Measurements from ENCODE around the gene DEPDC5. TPM values are rescaled to one million over a fixed set of nuclear protein-coding genes. Genes with fewer than 3 reads are reported as not detected.

The DEPDC5 gene
- total and polyA plus RNA-seq, 5 donors from 2014 or later, result 4.1 to 57.6 (median 9.7) TPM

DNA sequence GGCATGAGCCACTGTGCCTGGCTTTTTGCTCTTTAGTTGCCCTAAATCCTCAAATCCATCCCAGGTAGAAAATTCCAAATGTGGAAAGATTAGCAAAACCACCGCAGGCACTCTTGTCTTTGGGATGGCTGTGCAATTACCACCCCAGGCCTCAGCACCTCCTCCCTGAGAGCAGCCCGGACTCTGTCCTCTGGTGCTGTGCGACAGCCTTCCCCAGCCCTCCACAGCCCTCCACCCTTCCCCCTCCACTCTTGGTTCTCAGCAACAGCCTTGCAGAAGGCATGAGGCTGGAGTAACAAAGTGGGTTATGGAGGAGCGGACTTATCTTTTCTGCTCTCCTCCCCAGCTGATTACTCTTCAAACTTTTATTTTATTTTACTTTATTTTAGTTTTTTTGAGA is 145.8 kb downstream of the DEPDC5 start:
- DNase-seq (no peak), ATAC-seq (ENCODE audit: low read depth in 2 of 2) (no peak)
- no peak overlapping the region for H3K27ac Mint-ChIP-seq
- H3K27me3 Mint-ChIP-seq, result no peaks in the 10 kb centered on the region
- Histone ChIP-seq H3K27me3 (ENCODE audit: control insufficient read depth, insufficient read depth, low read length) (no peaks in the 10 kb centered on the region), H3K4me1 (ENCODE audit: control insufficient read depth, insufficient read depth, low read length, poor library complexity, severe bottlenecking) (no peaks in the 10 kb centered on the region), H3K27ac (ENCODE audit: insufficient read depth, low read length, poor library complexity, severe bottlenecking) (no peak overlapping the region), H3K4me3 (ENCODE audit: low read depth, low read length) (no peak overlapping the region), H3K36me3 (ENCODE audit: control insufficient read depth, insufficient read depth, low read length) (peaks cover 35% of the 10 kb centered on the region), H3K9me3 (ENCODE audit: control insufficient read depth in 2 of 2, low read length in 2 of 2) (no peaks in the 10 kb centered on the region)
- peaks cover 0 to 3% (median 0%) of the 10 kb centered on the region in 4 donors for H3K4me1 Mint-ChIP-seq
- H3K36me3 Mint-ChIP-seq, result peaks cover 27% of the 10 kb centered on the region
- no peak overlapping the region for H3K4me3 Mint-ChIP-seq
- H3K9me3 Mint-ChIP-seq, result no peaks in the 10 kb centered on the region

- Histone ChIP-seq H3K27me3 (ENCODE audit: control insufficient read depth, insufficient read depth, low read length) (no peaks in the 10 kb centered on the region), H3K27ac (ENCODE audit: insufficient read depth, low read length, poor library complexity, severe bottlenecking) (no peak overlapping the region), H3K36me3 (ENCODE audit: control insufficient read depth, insufficient read depth, low read length) (peaks cover 35% of the 10 kb centered on the region), H3K4me1 (ENCODE audit: control insufficient read depth, insufficient read depth, low read length, poor library complexity, severe bottlenecking) (no peaks in the 10 kb centered on the region), H3K9me3 (ENCODE audit: control insufficient read depth in 2 of 2, low read length in 2 of 2) (no peaks in the 10 kb centered on the region), H3K4me3 (ENCODE audit: low read depth, low read length) (no peak overlapping the region)
- ATAC-seq (ENCODE audit: low read depth in 2 of 2), result no peak
- H3K4me1 Mint-ChIP-seq, result peaks cover 0 to 3% (median 0%) of the 10 kb centered on the region in 4 donors
- no peak for DNase-seq
- no peaks in the 10 kb centered on the region for H3K27me3 Mint-ChIP-seq
- no peak overlapping the region for H3K4me3 Mint-ChIP-seq
- H3K27ac Mint-ChIP-seq, result peak overlapping the region in 1 of 3 donors; percentile 8
- H3K36me3 Mint-ChIP-seq, result peaks cover 42% of the 10 kb centered on the region
- H3K9me3 Mint-ChIP-seq, result no peaks in the 10 kb centered on the region
These were observed 147.7 kb downstream of the DEPDC5 start for GRCh38 chr22:31901388-31902137.

GRCh38 chr22:31904651-31905050 is 150.8 kb downstream of the DEPDC5 start:
- no peak overlapping the region for H3K4me3 Mint-ChIP-seq
- no peaks in the 10 kb centered on the region for H3K4me1 Mint-ChIP-seq
- H3K36me3 ChIP-seq (ENCODE audit: control insufficient read depth, insufficient read depth, low read length), result peaks cover 21% of the 10 kb centered on the region

DNA sequence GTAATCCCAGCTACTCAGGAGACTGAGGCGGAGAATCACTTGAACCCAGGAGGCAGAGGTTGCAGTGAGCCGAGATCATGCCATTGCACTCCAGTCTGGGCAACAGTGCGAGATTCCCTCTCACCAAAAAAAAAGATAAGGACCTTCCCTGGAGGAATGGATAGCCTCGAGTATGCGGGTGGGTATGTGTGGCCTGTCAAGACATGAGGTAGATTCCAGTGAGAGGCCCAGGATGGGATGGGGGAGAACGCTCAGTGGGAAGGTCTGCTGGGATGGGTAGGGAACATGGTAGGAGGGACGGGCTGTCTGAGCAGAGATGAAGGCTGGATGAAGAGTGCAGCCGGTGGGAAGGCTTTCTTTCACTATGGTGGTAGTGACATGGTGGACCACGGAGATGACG is 151.5 kb downstream of the DEPDC5 start:
- peak overlapping the region in 1 of 3 donors; percentile 32 for H3K27ac Mint-ChIP-seq
- no peaks in the 10 kb centered on the region for H3K4me1 ChIP-seq (ENCODE audit: control insufficient read depth, insufficient read depth, low read length, poor library complexity, severe bottlenecking)
- no peak overlapping the region for H3K27ac ChIP-seq (ENCODE audit: insufficient read depth, low read length, poor library complexity, severe bottlenecking)
- peaks cover 38% of the 10 kb centered on the region for H3K36me3 Mint-ChIP-seq
- H3K9me3 ChIP-seq (ENCODE audit: control insufficient read depth in 2 of 2, low read length in 2 of 2), result no peaks in the 10 kb centered on the region
- no peaks in the 10 kb centered on the region for H3K27me3 ChIP-seq (ENCODE audit: control insufficient read depth, insufficient read depth, low read length)
- DNase-seq (no peak), ATAC-seq (ENCODE audit: low read depth in 2 of 2) (no peak)
- H3K4me3 Mint-ChIP-seq, result no peak overlapping the region
- H3K9me3 Mint-ChIP-seq, result no peaks in the 10 kb centered on the region
- H3K4me1 Mint-ChIP-seq, result no peaks in the 10 kb centered on the region
- H3K4me3 ChIP-seq (ENCODE audit: low read depth, low read length), result no peak overlapping the region
- H3K36me3 ChIP-seq (ENCODE audit: control insufficient read depth, insufficient read depth, low read length), result peaks cover 24% of the 10 kb centered on the region
- H3K27me3 Mint-ChIP-seq, result no peaks in the 10 kb centered on the region

More at GRCh38 chr22:31904651-31905050, 150.8 kb downstream of the DEPDC5 start:
- no peak for DNase-seq
- Histone ChIP-seq H3K27me3 (ENCODE audit: control insufficient read depth, insufficient read depth, low read length) (no peaks in the 10 kb centered on the region), H3K9me3 (ENCODE audit: control insufficient read depth in 2 of 2, low read length in 2 of 2) (no peaks in the 10 kb centered on the region), H3K4me3 (ENCODE audit: low read depth, low read length) (no peak overlapping the region), H3K27ac (ENCODE audit: insufficient read depth, low read length, poor library complexity, severe bottlenecking) (no peak overlapping the region), H3K4me1 (ENCODE audit: control insufficient read depth, insufficient read depth, low read length, poor library complexity, severe bottlenecking) (no peaks in the 10 kb centered on the region)
- no peaks in the 10 kb centered on the region for H3K9me3 Mint-ChIP-seq
- peaks cover 38% of the 10 kb centered on the region for H3K36me3 Mint-ChIP-seq
- no peak for ATAC-seq (ENCODE audit: low read depth in 2 of 2)
- no peaks in the 10 kb centered on the region for H3K27me3 Mint-ChIP-seq
- H3K27ac Mint-ChIP-seq, result peak overlapping the region in 1 of 3 donors; percentile 41

DNA sequence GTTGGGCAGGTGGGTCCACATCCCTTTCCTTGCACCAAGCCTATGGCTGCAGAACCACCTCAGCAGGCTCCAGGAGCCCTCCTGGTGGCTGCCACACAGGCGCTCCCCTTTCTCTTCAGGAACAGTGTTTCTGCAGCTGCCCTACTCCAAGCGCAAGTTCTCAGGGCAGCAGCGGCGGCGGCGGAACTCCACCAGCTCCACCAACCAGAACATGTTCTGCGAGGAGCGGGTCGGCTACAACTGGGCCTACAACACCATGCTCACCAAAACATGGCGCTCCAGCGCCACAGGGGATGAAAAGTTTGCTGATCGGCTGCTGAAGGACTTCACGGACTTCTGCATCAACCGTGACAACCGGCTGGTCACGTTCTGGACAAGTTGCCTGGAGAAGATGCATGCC is 152.3 kb downstream of the DEPDC5 start:
- H3K4me3 Mint-ChIP-seq, result no peak overlapping the region
- Histone ChIP-seq H3K4me1 (ENCODE audit: control insufficient read depth, insufficient read depth, low read length, poor library complexity, severe bottlenecking) (no peaks in the 10 kb centered on the region), H3K4me3 (ENCODE audit: low read depth, low read length) (no peak overlapping the region), H3K27me3 (ENCODE audit: control insufficient read depth, insufficient read depth, low read length) (no peaks in the 10 kb centered on the region), H3K9me3 (ENCODE audit: control insufficient read depth in 2 of 2, low read length in 2 of 2) (no peaks in the 10 kb centered on the region), H3K36me3 (ENCODE audit: control insufficient read depth, insufficient read depth, low read length) (peaks cover 26% of the 10 kb centered on the region), H3K27ac (ENCODE audit: insufficient read depth, low read length, poor library complexity, severe bottlenecking) (no peak overlapping the region)
- no peaks in the 10 kb centered on the region for H3K4me1 Mint-ChIP-seq
- H3K27ac Mint-ChIP-seq, result peak overlapping the region in 1 of 3 donors; percentile 32
- no peaks in the 10 kb centered on the region for H3K27me3 Mint-ChIP-seq
- ATAC-seq (ENCODE audit: low read depth in 2 of 2) (no peak), DNase-seq (no peak)
- no peaks in the 10 kb centered on the region for H3K9me3 Mint-ChIP-seq
- H3K36me3 Mint-ChIP-seq, result peaks cover 38% of the 10 kb centered on the region

DNA sequence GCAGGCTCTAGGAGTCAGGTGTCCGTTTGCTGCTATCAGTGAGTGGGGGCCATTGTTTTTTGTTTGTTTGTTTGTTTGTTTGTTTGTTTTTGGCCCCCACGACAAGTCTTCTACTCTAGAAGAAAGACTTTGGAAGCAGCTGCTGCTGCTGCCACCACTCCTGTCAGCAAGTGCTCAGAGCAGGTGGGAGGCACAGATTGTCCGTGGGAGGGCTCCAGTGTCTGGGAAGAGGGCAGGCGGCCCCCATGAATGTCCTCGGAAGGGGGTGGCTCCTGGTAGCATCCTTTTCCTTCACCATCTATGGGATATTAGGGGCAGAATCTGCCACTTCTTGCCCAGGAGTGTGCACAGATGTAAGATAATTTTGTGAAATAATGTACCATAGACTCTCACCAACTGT is 152.8 kb downstream of the DEPDC5 start:
- peaks cover 34% of the 10 kb centered on the region for H3K36me3 Mint-ChIP-seq

GRCh38 chr22:31909977-31910376 is 156.2 kb downstream of the DEPDC5 start:
- Histone ChIP-seq H3K9me3 (ENCODE audit: control insufficient read depth in 2 of 2, low read length in 2 of 2) (no peaks in the 10 kb centered on the region), H3K4me3 (ENCODE audit: low read depth, low read length) (no peak overlapping the region), H3K4me1 (ENCODE audit: control insufficient read depth, insufficient read depth, low read length, poor library complexity, severe bottlenecking) (no peaks in the 10 kb centered on the region), H3K27ac (ENCODE audit: insufficient read depth, low read length, poor library complexity, severe bottlenecking) (no peak overlapping the region), H3K27me3 (ENCODE audit: control insufficient read depth, insufficient read depth, low read length) (no peaks in the 10 kb centered on the region), H3K36me3 (ENCODE audit: control insufficient read depth, insufficient read depth, low read length) (peaks cover 20% of the 10 kb centered on the region)
- Mint-ChIP-seq H3K36me3 (peaks cover 27% of the 10 kb centered on the region), H3K4me1 (no peaks in the 10 kb centered on the region), H3K27me3 (no peaks in the 10 kb centered on the region), H3K27ac (no peak overlapping the region), H3K9me3 (no peaks in the 10 kb centered on the region), H3K4me3 (no peak overlapping the region)
- no peak for ATAC-seq (ENCODE audit: low read depth in 2 of 2)
- no peak for DNase-seq

More for the DNA sequence above, 152.8 kb downstream of the DEPDC5 start:
- DNase-seq (no peak), ATAC-seq (ENCODE audit: low read depth in 2 of 2) (no peak)
- no peaks in the 10 kb centered on the region for H3K4me1 Mint-ChIP-seq
- H3K27me3 Mint-ChIP-seq, result no peaks in the 10 kb centered on the region
- H3K9me3 Mint-ChIP-seq, result no peaks in the 10 kb centered on the region
- no peaks in the 10 kb centered on the region for H3K9me3 ChIP-seq (ENCODE audit: control insufficient read depth in 2 of 2, low read length in 2 of 2)
- H3K4me3 ChIP-seq (ENCODE audit: low read depth, low read length), result no peak overlapping the region
- H3K27ac Mint-ChIP-seq, result peak overlapping the region in 1 of 3 donors; percentile 68
- H3K27me3 ChIP-seq (ENCODE audit: control insufficient read depth, insufficient read depth, low read length), result no peaks in the 10 kb centered on the region
- no peaks in the 10 kb centered on the region for H3K4me1 ChIP-seq (ENCODE audit: control insufficient read depth, insufficient read depth, low read length, poor library complexity, severe bottlenecking)
- no peak overlapping the region for H3K4me3 Mint-ChIP-seq
- no peak overlapping the region for H3K27ac ChIP-seq (ENCODE audit: insufficient read depth, low read length, poor library complexity, severe bottlenecking)
- peaks cover 21% of the 10 kb centered on the region for H3K36me3 ChIP-seq (ENCODE audit: control insufficient read depth, insufficient read depth, low read length)
